ENCODE data around the gene SH3PXD2A. TPM values are rescaled to one million over a fixed set of nuclear protein-coding genes. Genes with fewer than 3 reads are reported as not detected.

The SH3PXD2A gene
- total RNA-seq, 1 experiment from 2014 or later, result 4.5 TPM

GRCh38 chr10:103622286-103622685 is 233.1 kb downstream of the SH3PXD2A start:
- H3K4me2 ChIP-seq (ENCODE audit: insufficient read depth, insufficient read length, low read length), result no peak overlapping the region
- H3K79me1 ChIP-seq (ENCODE audit: insufficient read depth, low read depth, low read length, poor library complexity, severe bottlenecking), result no peaks in the 10 kb centered on the region
- peaks cover 0 to 9% (median 2%) of the 10 kb centered on the region in 3 experiments; a peak in 3 of 7 replicates for H3K36me3 Mint-ChIP-seq (ENCODE audit: insufficient read depth in 1 of 3, low read depth in 3 of 3)
- no peaks in the 10 kb centered on the region for H3K27me3 Mint-ChIP-seq (ENCODE audit: low read depth)
- H4K5ac ChIP-seq (ENCODE audit: insufficient read length, low read depth, low read length), result no peak overlapping the region
- H3K23me2 ChIP-seq (ENCODE audit: insufficient read length, low read depth, low read length, poor library complexity, severe bottlenecking), result no peaks in the 10 kb centered on the region
- H3K4me1 Mint-ChIP-seq, result no peaks in the 10 kb centered on the region
- no peaks in the 10 kb centered on the region for H3K27me3 ChIP-seq (ENCODE audit: insufficient read depth, low read length)
- H2BK15ac ChIP-seq (ENCODE audit: low read depth, low read length), result no peak overlapping the region
- H4K8ac ChIP-seq (replicated peaks; ENCODE audit: insufficient read length, low read depth, low read length), result no peak overlapping the region
- TF ChIP-seq, protein P1, sequence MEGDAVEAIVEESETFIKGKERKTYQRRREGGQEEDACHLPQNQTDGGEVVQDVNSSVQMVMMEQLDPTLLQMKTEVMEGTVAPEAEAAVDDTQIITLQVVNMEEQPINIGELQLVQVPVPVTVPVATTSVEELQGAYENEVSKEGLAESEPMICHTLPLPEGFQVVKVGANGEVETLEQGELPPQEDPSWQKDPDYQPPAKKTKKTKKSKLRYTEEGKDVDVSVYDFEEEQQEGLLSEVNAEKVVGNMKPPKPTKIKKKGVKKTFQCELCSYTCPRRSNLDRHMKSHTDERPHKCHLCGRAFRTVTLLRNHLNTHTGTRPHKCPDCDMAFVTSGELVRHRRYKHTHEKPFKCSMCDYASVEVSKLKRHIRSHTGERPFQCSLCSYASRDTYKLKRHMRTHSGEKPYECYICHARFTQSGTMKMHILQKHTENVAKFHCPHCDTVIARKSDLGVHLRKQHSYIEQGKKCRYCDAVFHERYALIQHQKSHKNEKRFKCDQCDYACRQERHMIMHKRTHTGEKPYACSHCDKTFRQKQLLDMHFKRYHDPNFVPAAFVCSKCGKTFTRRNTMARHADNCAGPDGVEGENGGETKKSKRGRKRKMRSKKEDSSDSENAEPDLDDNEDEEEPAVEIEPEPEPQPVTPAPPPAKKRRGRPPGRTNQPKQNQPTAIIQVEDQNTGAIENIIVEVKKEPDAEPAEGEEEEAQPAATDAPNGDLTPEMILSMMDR (conservative IDR thresholded peaks at IDR 0.05), result no peak
- H3K9me3 Mint-ChIP-seq, result no peaks in the 10 kb centered on the region
- H3K4ac ChIP-seq (ENCODE audit: low read depth, low read length), result no peak overlapping the region
- no peak overlapping the region for H2AFZ ChIP-seq (ENCODE audit: low read length)
- no peaks in the 10 kb centered on the region for H3K79me2 ChIP-seq (ENCODE audit: insufficient read depth, low read length)
- H3K18ac ChIP-seq (ENCODE audit: insufficient read length, low read depth, low read length), result no peak overlapping the region
- DNase-seq, result no peak
- H3K27ac Mint-ChIP-seq, result peak overlapping the region in 2 of 3 experiments; percentile 72 to 85; a peak in 2 of 7 replicates
- no peak overlapping the region for H3K9ac ChIP-seq (ENCODE audit: extremely low read depth, insufficient read length, low read length)
- no peak overlapping the region for H2BK20ac ChIP-seq (ENCODE audit: low read depth, low read length, poor library complexity, severe bottlenecking)
- no peak overlapping the region for H3K56ac ChIP-seq (ENCODE audit: insufficient read length, low read depth, low read length)
- WGBS (ENCODE audit: extremely low coverage, insufficient read length, low lambda C conversion rate), result no CpG with 5 or more reads among the region's 18 CpGs
- no peak overlapping the region for H2BK5ac ChIP-seq (ENCODE audit: insufficient read length, low read length)
- H4K91ac ChIP-seq (ENCODE audit: insufficient read length, low read depth, low read length), result no peak overlapping the region
- no peak overlapping the region for H3K4me3 Mint-ChIP-seq
- H3K23ac ChIP-seq (ENCODE audit: insufficient read length, low read depth, low read length), result no peak overlapping the region
- H3K27ac ChIP-seq (ENCODE audit: insufficient read length, low read depth, low read length), result no peak overlapping the region
- no peaks in the 10 kb centered on the region for H3K4me1 ChIP-seq (ENCODE audit: insufficient read depth, low read length)
- no peak overlapping the region for H2BK120ac ChIP-seq (ENCODE audit: low read depth, low read length, poor library complexity, severe bottlenecking)
- no peak overlapping the region for H2AK5ac ChIP-seq (ENCODE audit: insufficient read length, low read length)
- no peaks in the 10 kb centered on the region for H3K9me3 ChIP-seq (ENCODE audit: control insufficient read depth, low read depth, low read length)
- H3K14ac ChIP-seq (ENCODE audit: insufficient read depth, low read length), result no peak overlapping the region
- no peak overlapping the region for H2BK12ac ChIP-seq (ENCODE audit: insufficient read length, low read depth, low read length)
- no peak overlapping the region for H3T11ph ChIP-seq (ENCODE audit: low read length)
- H4K20me1 ChIP-seq (ENCODE audit: control insufficient read depth, insufficient read depth, insufficient read length), result no peaks in the 10 kb centered on the region

Data from H9 (cell line).